Activated CD4-positive, alpha-beta T cell treated with anti-CD3 and anti-CD28 coated beads for 36 hours (primary cell): ENCODE data around the gene TDRD1. TPM values are rescaled to one million over a fixed set of nuclear protein-coding genes. Genes with fewer than 3 reads are reported as not detected.

ENCODE experiments used
- ATAC-seq: fragments of 200-7000 bp; cut with Tn5 transposase; one replicate; pipeline ENCODE4 v1.10.0; 2021; ENCODE audit warnings: mild to moderate bottlenecking, moderate library complexity
- CTCF ChIA-PET: fragments of 350-600 bp; sonication (Branson Sonifier 250); formaldehyde crosslinking; loops from one replicate; lab custom pipeline; 2021; ENCODE audit warnings: antibody characterized with exemption; lab: Charles Lee
- POLR2A ChIA-PET: fragments of 350-600 bp; sonication (Branson Sonifier 250); formaldehyde crosslinking; loops from one replicate; lab custom pipeline; 2021; ENCODE audit warnings: antibody characterized with exemption, inconsistent platforms; lab: Charles Lee
- DNase-seq: peaks from one replicate; pipeline ENCODE4 v3.0.0-alpha.2; 2020
- H3K27ac Mint-ChIP-seq: one replicate; pipeline ENCODE4 v1.8.0; 2021; ENCODE audit warnings: mixed read lengths
- H3K27me3 Mint-ChIP-seq: one replicate; pipeline ENCODE4 v1.8.0; 2021; ENCODE audit warnings: mixed read lengths
- H3K36me3 Mint-ChIP-seq: one replicate; pipeline ENCODE4 v1.8.0; 2021; ENCODE audit warnings: low read depth, mixed read lengths
- H3K4me1 Mint-ChIP-seq: one replicate; pipeline ENCODE4 v1.8.0; 2021; ENCODE audit warnings: mixed read lengths
- H3K4me3 Mint-ChIP-seq: one replicate; pipeline ENCODE4 v1.8.0; 2021; ENCODE audit warnings: mild to moderate bottlenecking, moderate library complexity, mixed read lengths
- H3K9me3 Mint-ChIP-seq: one replicate; pipeline ENCODE4 v1.8.0; 2021; ENCODE audit warnings: low read depth, mixed read lengths
- intact Hi-C, 2 experiments: fragments of 100-400 bp; cut with DNase I in 1 of 2; cut with micrococcal nuclease in 1 of 2; formaldehyde crosslinking; loops; one replicate each; pipeline versions ENCODE4 v1.14.2 to v1.15.1; 2022 to 2024; cut with DNase I, micrococcal nuclease
- total RNA-seq, 2 experiments: library from RNA; stranded (reverse); gene quantifications; one replicate each; pipeline ENCODE4 v1.2.3, GENCODE V29; 2021

Gene TDRD1
- total RNA-seq, 2 experiments from 2014 or later, result 0.21 to 0.25 TPM

DNA sequence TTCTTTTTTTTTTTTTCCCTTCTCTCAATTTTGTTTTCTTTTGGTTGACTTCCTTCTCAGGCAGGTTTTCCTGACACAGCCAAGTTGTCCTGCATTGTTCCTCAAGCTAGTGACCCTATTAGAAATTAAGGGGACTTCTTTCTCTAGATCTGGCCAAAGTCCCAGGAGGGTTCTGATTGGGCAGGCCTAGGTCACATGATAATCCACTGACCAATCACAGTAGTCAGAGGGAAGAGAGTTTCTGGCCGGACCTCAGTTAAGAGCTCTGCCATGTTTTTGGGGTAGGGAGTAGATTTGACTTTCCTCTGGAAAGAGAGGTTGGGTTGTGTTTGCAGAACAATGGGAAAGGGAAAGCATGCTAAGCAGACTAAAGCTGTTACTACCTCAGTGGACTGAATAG lies 76.1 kb downstream of the TDRD1 start:
- intact Hi-C loops, result no loop called here
- H3K27me3 Mint-ChIP-seq, result no peaks in the 10 kb centered on the region
- peaks cover 6% of the 10 kb centered on the region for H3K4me1 Mint-ChIP-seq
- no peaks in the 10 kb centered on the region for H3K36me3 Mint-ChIP-seq
- ChIA-PET CTCF (interaction anchor here (0.7 to 1.0 kb wide), 2 partner anchors 9 to 24 kb away, joined by 3 to 4 read pairs; no protein-coding TSS in a partner anchor), POLR2A (no interaction called here)
- no peak overlapping the region for H3K27ac Mint-ChIP-seq
- ATAC-seq (no peak), DNase-seq (no peak)
- H3K4me3 Mint-ChIP-seq, result no peak overlapping the region
- H3K9me3 Mint-ChIP-seq, result no peaks in the 10 kb centered on the region

- CTCF ChIA-PET, result interaction anchor here (0.7 kb wide), 1 partner anchor 8 kb away, joined by 3 read pairs; no protein-coding TSS in a partner anchor
- DNase-seq, result no peak
- Mint-ChIP-seq H3K27me3 (no peaks in the 10 kb centered on the region), H3K4me1 (peaks cover 6% of the 10 kb centered on the region), H3K4me3 (no peak overlapping the region), H3K27ac (no peak overlapping the region), H3K36me3 (no peaks in the 10 kb centered on the region), H3K9me3 (no peaks in the 10 kb centered on the region)
- POLR2A ChIA-PET, result no interaction called here
- no peak for ATAC-seq
- intact Hi-C loops, result no loop called here
These were observed 77.0 kb downstream of the TDRD1 start for GRCh38 chr10:114256008-114256765.

DNA sequence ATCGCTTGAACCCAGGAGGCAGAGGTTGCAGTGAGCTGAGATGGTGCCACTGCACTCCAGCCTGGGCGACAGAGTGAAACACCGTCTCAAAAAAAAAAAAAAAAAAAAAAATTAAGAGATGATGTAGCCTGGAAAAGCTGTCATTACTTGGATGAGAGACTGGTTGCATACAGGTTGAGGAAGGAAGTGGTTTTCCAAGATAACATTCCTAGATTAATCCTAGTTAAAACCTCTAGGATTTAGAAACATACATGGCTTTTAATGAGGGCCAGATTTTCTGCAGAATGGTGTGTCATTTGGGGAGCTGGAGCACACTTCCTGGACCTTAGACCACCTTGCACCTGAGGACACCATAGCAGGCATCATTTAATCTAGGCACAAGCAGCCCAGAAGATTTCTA lies 77.7 kb downstream of the TDRD1 start:
- intact Hi-C loops, result no loop called here
- no peak for DNase-seq
- no peak overlapping the region for H3K4me3 Mint-ChIP-seq
- H3K36me3 Mint-ChIP-seq, result no peaks in the 10 kb centered on the region
- H3K4me1 Mint-ChIP-seq, result peaks cover 6% of the 10 kb centered on the region
- H3K27me3 Mint-ChIP-seq, result no peaks in the 10 kb centered on the region
- ATAC-seq, result no peak
- ChIA-PET POLR2A (no interaction called here), CTCF (no interaction called here)
- no peaks in the 10 kb centered on the region for H3K9me3 Mint-ChIP-seq
- no peak overlapping the region for H3K27ac Mint-ChIP-seq

DNA sequence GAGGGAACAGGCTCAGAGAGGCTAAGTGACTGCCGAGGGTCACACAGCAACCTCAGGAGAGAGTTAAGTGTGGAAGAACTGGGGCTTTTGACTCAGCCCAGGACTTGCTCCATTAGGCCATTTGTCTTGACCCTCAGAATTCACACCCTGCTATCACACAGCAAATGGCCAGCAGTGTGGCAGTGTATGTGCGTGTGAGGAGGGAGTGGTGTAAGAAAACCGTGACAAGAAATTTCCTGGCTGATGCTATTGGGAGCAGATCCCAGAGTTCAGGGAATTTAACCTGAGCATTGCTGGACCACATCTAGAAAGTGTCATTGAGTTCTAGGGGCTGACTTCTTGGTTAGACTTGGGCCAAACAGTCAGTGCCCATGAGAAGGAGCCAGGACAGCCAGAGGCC lies 78.3 kb downstream of the TDRD1 start:
- H3K27ac Mint-ChIP-seq, result no peak overlapping the region
- DNase-seq, result no peak
- no peaks in the 10 kb centered on the region for H3K27me3 Mint-ChIP-seq
- H3K4me3 Mint-ChIP-seq, result no peak overlapping the region
- ATAC-seq, result no peak
- ChIA-PET POLR2A (no interaction called here), CTCF (no interaction called here)
- intact Hi-C loops, result no loop called here
- no peaks in the 10 kb centered on the region for H3K9me3 Mint-ChIP-seq
- H3K36me3 Mint-ChIP-seq, result no peaks in the 10 kb centered on the region
- H3K4me1 Mint-ChIP-seq, result peaks cover 6% of the 10 kb centered on the region

DNA sequence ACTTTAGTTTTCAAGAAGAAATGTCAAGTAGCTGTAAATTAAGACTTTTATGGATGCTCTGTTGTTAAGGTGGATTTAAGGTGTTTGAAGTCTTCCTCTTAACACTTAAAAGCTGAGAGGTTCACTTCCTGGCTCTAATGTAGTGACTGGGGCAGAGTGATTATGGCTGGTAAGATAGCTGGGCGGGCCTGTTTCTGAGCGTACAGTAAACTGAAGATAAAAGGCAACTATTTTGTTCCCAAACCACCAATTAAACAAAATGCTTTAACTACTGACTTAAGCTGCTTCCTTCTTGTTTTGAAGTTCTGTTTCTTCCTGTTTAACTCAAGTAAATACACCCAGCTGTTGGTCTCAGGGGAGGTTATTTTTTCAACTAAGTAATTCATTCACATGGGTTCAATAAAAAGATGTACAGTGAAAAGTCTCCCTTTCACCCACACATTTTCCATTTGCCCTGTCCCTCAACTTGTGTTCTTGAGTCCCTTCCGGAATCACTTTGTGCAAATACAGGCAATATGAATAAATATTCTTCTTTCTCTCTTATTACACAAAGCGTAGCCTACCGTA lies 79.2 kb downstream of the TDRD1 start:
- intact Hi-C loops, result no loop called here
- POLR2A ChIA-PET, result interaction anchor here (0.7 kb wide), 1 partner anchor 1641 kb away, joined by 4 read pairs; no protein-coding TSS in a partner anchor
- DNase-seq (no peak), ATAC-seq (no peak)
- no peak overlapping the region for H3K27ac Mint-ChIP-seq
- H3K4me1 Mint-ChIP-seq, result peaks cover 6% of the 10 kb centered on the region
- no peaks in the 10 kb centered on the region for H3K27me3 Mint-ChIP-seq
- CTCF ChIA-PET, result interaction anchor here (0.7 kb wide), 1 partner anchor 36 kb away, joined by 3 read pairs; no protein-coding TSS in a partner anchor
- no peak overlapping the region for H3K4me3 Mint-ChIP-seq
- no peaks in the 10 kb centered on the region for H3K36me3 Mint-ChIP-seq
- no peaks in the 10 kb centered on the region for H3K9me3 Mint-ChIP-seq

DNA sequence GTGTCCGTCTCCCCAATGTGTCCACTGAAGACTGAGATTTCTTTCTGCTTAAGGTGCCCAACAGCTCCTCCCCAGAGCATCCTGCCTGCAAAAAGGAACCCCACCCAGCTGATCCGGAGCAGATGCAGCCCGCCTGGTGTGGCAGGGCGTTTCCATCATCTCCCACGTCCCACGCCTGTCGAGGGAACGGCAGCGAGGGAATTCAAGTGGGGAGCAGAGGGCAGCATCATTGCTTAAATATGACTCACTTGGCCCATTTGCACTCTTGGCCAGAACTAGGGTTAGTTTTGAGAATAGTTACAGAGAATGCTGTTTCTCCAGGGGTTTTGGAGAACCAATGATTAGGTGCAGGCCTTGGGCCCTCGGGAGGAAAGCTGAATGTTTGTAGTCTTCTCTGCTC lies 80.7 kb downstream of the TDRD1 start:
- H3K9me3 Mint-ChIP-seq, result no peaks in the 10 kb centered on the region
- CTCF ChIA-PET, result interaction anchor here (0.7 kb wide), 2 partner anchors 18 to 632 kb away, joined by 3 to 4 read pairs; no protein-coding TSS in a partner anchor
- POLR2A ChIA-PET, result no interaction called here
- peaks cover 6% of the 10 kb centered on the region for H3K4me1 Mint-ChIP-seq
- no peaks in the 10 kb centered on the region for H3K36me3 Mint-ChIP-seq
- intact Hi-C loops, result no loop called here
- ATAC-seq (no peak), DNase-seq (no peak)
- H3K27me3 Mint-ChIP-seq, result no peaks in the 10 kb centered on the region
- no peak overlapping the region for H3K27ac Mint-ChIP-seq
- no peak overlapping the region for H3K4me3 Mint-ChIP-seq

DNA sequence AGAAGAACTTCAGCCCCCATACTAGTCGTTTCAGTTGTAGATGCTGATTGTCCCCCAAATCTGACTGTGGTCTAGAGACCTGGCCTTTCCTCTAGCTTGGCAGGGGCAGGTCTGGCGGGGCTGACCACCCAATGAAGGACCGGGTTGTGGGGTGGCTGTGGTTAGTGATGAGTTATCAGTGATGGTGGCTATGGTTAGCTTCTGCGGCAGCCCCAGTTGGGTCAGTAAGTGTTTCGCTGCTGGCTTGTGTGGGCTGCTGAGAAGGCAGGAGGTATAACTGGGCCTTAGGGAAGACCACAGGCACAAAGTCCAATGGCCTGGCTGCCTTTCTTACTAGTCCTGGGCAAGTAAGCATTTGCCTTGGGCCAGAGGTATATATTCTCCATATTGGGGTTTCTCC lies 81.2 kb downstream of the TDRD1 start:
- CTCF ChIA-PET, result interaction anchor here (0.7 kb wide), 2 partner anchors 17 to 632 kb away, joined by 3 to 4 read pairs; no protein-coding TSS in a partner anchor
- no peaks in the 10 kb centered on the region for H3K9me3 Mint-ChIP-seq
- POLR2A ChIA-PET, result no interaction called here
- no peak for DNase-seq
- peaks cover 6% of the 10 kb centered on the region for H3K4me1 Mint-ChIP-seq
- H3K27ac Mint-ChIP-seq, result no peak overlapping the region
- no peaks in the 10 kb centered on the region for H3K27me3 Mint-ChIP-seq
- no peak overlapping the region for H3K4me3 Mint-ChIP-seq
- intact Hi-C loops, result no loop called here
- no peaks in the 10 kb centered on the region for H3K36me3 Mint-ChIP-seq
- no peak for ATAC-seq

- CTCF ChIA-PET, result interaction anchor here (0.5 kb wide), 1 partner anchor 61 kb away, joined by 3 read pairs; no protein-coding TSS in a partner anchor
- no peak for ATAC-seq
- no peak overlapping the region for H3K27ac Mint-ChIP-seq
- H3K9me3 Mint-ChIP-seq, result no peaks in the 10 kb centered on the region
- H3K4me3 Mint-ChIP-seq, result no peak overlapping the region
- DNase-seq, result no peak
- intact Hi-C loops, result no loop called here
- peaks cover 6% of the 10 kb centered on the region for H3K4me1 Mint-ChIP-seq
- no peaks in the 10 kb centered on the region for H3K36me3 Mint-ChIP-seq
- POLR2A ChIA-PET, result interaction anchor here (0.6 kb wide), 1 partner anchor 12 kb away, joined by 3 read pairs; no protein-coding TSS in a partner anchor
- no peaks in the 10 kb centered on the region for H3K27me3 Mint-ChIP-seq
These were observed 81.9 kb downstream of the TDRD1 start for GRCh38 chr10:114261076-114261475.

DNA sequence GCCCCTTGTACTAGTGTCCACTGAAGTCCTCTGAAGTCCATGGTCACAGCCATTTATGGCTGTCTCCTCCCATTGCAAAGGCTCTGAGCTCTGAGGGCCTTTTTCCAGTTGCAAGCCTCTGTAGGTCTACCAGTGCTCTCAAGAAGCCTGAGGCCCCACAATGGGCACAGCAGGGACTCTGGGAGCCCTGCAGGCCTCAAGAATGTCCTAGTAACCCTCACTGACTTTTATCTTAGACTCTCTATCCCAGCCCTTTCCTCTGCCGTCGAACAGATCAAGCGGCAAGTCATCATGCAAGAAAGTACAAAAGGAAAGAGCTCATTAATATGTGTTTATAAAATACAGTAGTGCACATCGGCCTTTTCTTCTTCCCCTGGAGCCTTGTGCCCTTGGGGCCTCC lies 83.3 kb downstream of the TDRD1 start:
- DNase-seq (no peak), ATAC-seq (no peak)
- Mint-ChIP-seq H3K27ac (no peak overlapping the region), H3K9me3 (no peaks in the 10 kb centered on the region), H3K27me3 (no peaks in the 10 kb centered on the region), H3K36me3 (no peaks in the 10 kb centered on the region), H3K4me3 (no peak overlapping the region), H3K4me1 (peaks cover 6% of the 10 kb centered on the region)
- intact Hi-C loops, result no loop called here
- CTCF ChIA-PET, result no interaction called here
- POLR2A ChIA-PET, result no interaction called here

- ChIA-PET CTCF (interaction anchor here (0.6 kb wide), 1 partner anchor 643 kb away, joined by 6 read pairs; no protein-coding TSS in a partner anchor), POLR2A (interaction anchor here (0.5 kb wide), 1 partner anchor 298 kb away, joined by 3 read pairs; no protein-coding TSS in a partner anchor)
- intact Hi-C loops, result no loop called here
- Mint-ChIP-seq H3K27me3 (no peaks in the 10 kb centered on the region), H3K36me3 (no peaks in the 10 kb centered on the region), H3K4me1 (no peaks in the 10 kb centered on the region), H3K4me3 (no peak overlapping the region), H3K9me3 (no peaks in the 10 kb centered on the region), H3K27ac (no peak overlapping the region)
- DNase-seq (no peak), ATAC-seq (no peak)
These were observed 86.4 kb downstream of the TDRD1 start for GRCh38 chr10:114265392-114266053.

DNA sequence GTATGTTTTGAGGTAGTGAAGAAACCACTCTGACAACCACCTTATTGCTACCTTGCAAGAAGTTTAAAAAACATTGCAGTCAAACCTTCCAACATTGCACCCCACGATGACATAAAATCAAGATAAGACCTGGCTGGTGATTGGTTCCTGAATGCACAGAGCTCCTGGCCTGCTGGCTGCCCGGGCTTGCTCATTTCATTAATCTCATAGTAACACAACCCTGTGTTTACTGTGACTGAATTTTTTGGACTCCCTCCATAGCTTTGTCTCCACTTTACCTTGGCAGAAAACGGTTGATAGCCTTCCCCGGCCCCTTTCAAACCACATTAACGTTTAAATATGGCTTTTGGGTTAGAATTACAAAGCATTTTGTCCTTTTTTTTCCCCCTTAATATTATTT lies 87.4 kb downstream of the TDRD1 start:
- no peak overlapping the region for H3K4me3 Mint-ChIP-seq
- POLR2A ChIA-PET, result no interaction called here

More for the DNA sequence above, 87.4 kb downstream of the TDRD1 start:
- CTCF ChIA-PET, result interaction anchor here (0.6 to 1.1 kb wide), 3 partner anchors 107 to 644 kb away, joined by 3 to 6 read pairs (median 3); no protein-coding TSS in a partner anchor
- DNase-seq, result no peak
- no peaks in the 10 kb centered on the region for H3K9me3 Mint-ChIP-seq
- no peak overlapping the region for H3K27ac Mint-ChIP-seq
- intact Hi-C loops, result no loop called here
- no peaks in the 10 kb centered on the region for H3K4me1 Mint-ChIP-seq
- no peaks in the 10 kb centered on the region for H3K27me3 Mint-ChIP-seq
- no peaks in the 10 kb centered on the region for H3K36me3 Mint-ChIP-seq
- no peak for ATAC-seq
